Activated T-helper 1 cell treated with anti-CD3 and anti-CD28 coated beads, Interleukin-12 subunit alpha, Interleukin-12 subunit beta, Interleukin-2, Interleukin-4 antibody, amounts not matched to agents 30 ng/mL and 10 ng/mL and 1 ng/mL, durations not matched to agents 14 hours and 24 hours and 36 hours (primary cell): ENCODE data around the gene ZSWIM3. TPM values are rescaled to one million over a fixed set of nuclear protein-coding genes. Genes with fewer than 3 reads are reported as not detected.

Experiments
- total RNA-seq: library from RNA; stranded (reverse); gene quantifications from 2 replicates; pipeline ENCODE4 v1.2.3, GENCODE V29; 2022

ZSWIM3 gene
- total RNA-seq, 1 donor from 2014 or later, result 5.8 TPM

Other genes starting within 250 kb of the ZSWIM3 start
- not detected in 2 replicates for gene WFDC10A, start 227.9 kb upstream of the ZSWIM3 start, total RNA-seq
- not detected in 2 replicates for gene WFDC9, start 226.3 kb upstream of the ZSWIM3 start, total RNA-seq
- gene WFDC11, start 187.4 kb upstream of the ZSWIM3 start, total RNA-seq, result not detected in 2 replicates
- gene WFDC13, start 155.6 kb upstream of the ZSWIM3 start, total RNA-seq, result not detected in 2 replicates
- gene WFDC10B, start 152.6 kb upstream of the ZSWIM3 start, total RNA-seq, result not detected in 2 replicates
- not detected in 2 replicates for gene SPINT4, start 135.3 kb upstream of the ZSWIM3 start, total RNA-seq
- not detected in 2 replicates for gene WFDC3, start 65.7 kb upstream of the ZSWIM3 start, total RNA-seq
- gene DNTTIP1, start 65.7 kb upstream of the ZSWIM3 start, total RNA-seq, result 35.6 and 40.1 TPM in 2 replicates
- gene UBE2C, start 45.0 kb upstream of the ZSWIM3 start, total RNA-seq, result 114 and 118 TPM in 2 replicates
- not detected in 2 replicates for gene TNNC2, start 30.3 kb upstream of the ZSWIM3 start, total RNA-seq
- 0.75 and 1.1 TPM in 2 replicates for gene SNX21, start 23.8 kb upstream of the ZSWIM3 start, total RNA-seq
- 26.5 and 27.2 TPM in 2 replicates for gene ACOT8, start 222 bp upstream of the ZSWIM3 start, total RNA-seq
- gene ZSWIM1, start 23.6 kb downstream of the ZSWIM3 start, total RNA-seq, result 7.5 and 7.8 TPM in 2 replicates
- gene SPATA25, start 30.0 kb downstream of the ZSWIM3 start, total RNA-seq, result 0.59 and 1.1 TPM in 2 replicates
- gene NEURL2, start 33.6 kb downstream of the ZSWIM3 start, total RNA-seq, result 1.9 and 3.4 TPM in 2 replicates
- 43.0 and 46.9 TPM in 2 replicates for gene CTSA, start 33.7 kb downstream of the ZSWIM3 start, total RNA-seq
- gene PLTP, start 54.5 kb downstream of the ZSWIM3 start, total RNA-seq, result 1.5 and 1.9 TPM in 2 replicates
- 27.9 and 28.5 TPM in 2 replicates for gene PCIF1, start 77.1 kb downstream of the ZSWIM3 start, total RNA-seq
- gene ZNF335, start 114.6 kb downstream of the ZSWIM3 start, total RNA-seq, result 38.3 and 40.9 TPM in 2 replicates
- gene MMP9, start 151.3 kb downstream of the ZSWIM3 start, total RNA-seq, result 0.08 TPM in 1 of 2 replicates, not detected in the other
- gene SLC12A5, start 171.6 kb downstream of the ZSWIM3 start, total RNA-seq, result 0.42 TPM in 1 of 2 replicates, not detected in the other
- 30.4 and 32.9 TPM in 2 replicates for gene NCOA5, start 232.3 kb downstream of the ZSWIM3 start, total RNA-seq